Gastroesophageal sphincter (tissue), 3 donors: ENCODE results near the gene MAN1A1.

Source experiments
- EP300 ChIP-seq: sonication (generic); formaldehyde crosslinking; IDR thresholded peaks from one replicate; pipeline ENCODE4 v1.6.1; 2017; ENCODE audit warnings: antibody characterized with exemption, mild to moderate bottlenecking
- POLR2A ChIP-seq, 2 donors: fragments of 450-650 bp; IDR thresholded peaks; one replicate each; pipeline ENCODE4 v1.6.1; 2017; ENCODE audit warnings: antibody characterized with exemption in 2 of 2, mild to moderate bottlenecking in 2 of 2, moderate library complexity in 1 of 2
- TF ChIP-seq, protein P1 (sequence below), 4 experiments: fragments of 200-600 bp in 2 of 4; fragments of 450-650 bp in 2 of 4; sonication (generic) in 1 of 4; IDR thresholded peaks; one replicate each; pipeline ENCODE4 v1.5.1; 2017 to 2019; ENCODE audit warnings: antibody characterized with exemption in 4 of 4, mild to moderate bottlenecking in 2 of 4, moderate library complexity in 2 of 4

GRCh38 chr6:119174879-119175817 lies 174.4 kb downstream of the MAN1A1 start:
- TF ChIP-seq POLR2A (IDR thresholded peaks at IDR 0.05) (no peak), EP300 (no peak)
- TF ChIP-seq, protein P1, sequence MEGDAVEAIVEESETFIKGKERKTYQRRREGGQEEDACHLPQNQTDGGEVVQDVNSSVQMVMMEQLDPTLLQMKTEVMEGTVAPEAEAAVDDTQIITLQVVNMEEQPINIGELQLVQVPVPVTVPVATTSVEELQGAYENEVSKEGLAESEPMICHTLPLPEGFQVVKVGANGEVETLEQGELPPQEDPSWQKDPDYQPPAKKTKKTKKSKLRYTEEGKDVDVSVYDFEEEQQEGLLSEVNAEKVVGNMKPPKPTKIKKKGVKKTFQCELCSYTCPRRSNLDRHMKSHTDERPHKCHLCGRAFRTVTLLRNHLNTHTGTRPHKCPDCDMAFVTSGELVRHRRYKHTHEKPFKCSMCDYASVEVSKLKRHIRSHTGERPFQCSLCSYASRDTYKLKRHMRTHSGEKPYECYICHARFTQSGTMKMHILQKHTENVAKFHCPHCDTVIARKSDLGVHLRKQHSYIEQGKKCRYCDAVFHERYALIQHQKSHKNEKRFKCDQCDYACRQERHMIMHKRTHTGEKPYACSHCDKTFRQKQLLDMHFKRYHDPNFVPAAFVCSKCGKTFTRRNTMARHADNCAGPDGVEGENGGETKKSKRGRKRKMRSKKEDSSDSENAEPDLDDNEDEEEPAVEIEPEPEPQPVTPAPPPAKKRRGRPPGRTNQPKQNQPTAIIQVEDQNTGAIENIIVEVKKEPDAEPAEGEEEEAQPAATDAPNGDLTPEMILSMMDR (IDR thresholded peaks at IDR 0.05): no peak
